NT2/D1 (cell line): ENCODE results near the gene ELOB.

Source experiments
- DNase-seq: peaks from one replicate; pipeline ENCODE4 v3.0.0-alpha.2; 2011; ENCODE audit warnings: low read depth, low spot score
- H3K27me3 ChIP-seq: 2 replicates; pipeline ENCODE4 v1.6.0; 2011; ENCODE audit warnings: mild to moderate bottlenecking; ENCODE audit not compliant: insufficient read length, insufficient read depth
- H3K36me3 ChIP-seq: 2 replicates; pipeline ENCODE4 v1.6.1; 2011; ENCODE audit warnings: mild to moderate bottlenecking, low read length, mixed read lengths; ENCODE audit not compliant: insufficient read depth, insufficient read length
- H3K4me1 ChIP-seq: 2 replicates; pipeline ENCODE4 v1.5.1; 2011; ENCODE audit not compliant: insufficient read depth, insufficient read length
- H3K4me3 ChIP-seq: 2 replicates; pipeline ENCODE4 v1.5.1; 2011; ENCODE audit warnings: low read depth; ENCODE audit not compliant: insufficient read length
- H3K9ac ChIP-seq: 2 replicates; pipeline ENCODE4 v1.6.0; 2011; ENCODE audit warnings: low read depth; ENCODE audit not compliant: insufficient read length
- H3K9me3 ChIP-seq: 2 replicates; pipeline ENCODE4 v1.5.1; 2011; ENCODE audit warnings: mild to moderate bottlenecking, low read length; ENCODE audit not compliant: insufficient read depth
- SUZ12 ChIP-seq: IDR thresholded peaks from 2 replicates; pipeline ENCODE4 v1.6.1; 2011; ENCODE audit not compliant: insufficient read length, insufficient read depth; ENCODE audit errors: extremely low read depth
- YY1 ChIP-seq: IDR thresholded peaks from 2 replicates; pipeline ENCODE4 v1.6.1; 2011; ENCODE audit not compliant: insufficient read length, insufficient read depth
- ZNF274 ChIP-seq: IDR thresholded peaks from 2 replicates; pipeline ENCODE4 v1.6.1; 2011; ENCODE audit warnings: mild to moderate bottlenecking, low read depth, low read length

The ELOB gene

DNA sequence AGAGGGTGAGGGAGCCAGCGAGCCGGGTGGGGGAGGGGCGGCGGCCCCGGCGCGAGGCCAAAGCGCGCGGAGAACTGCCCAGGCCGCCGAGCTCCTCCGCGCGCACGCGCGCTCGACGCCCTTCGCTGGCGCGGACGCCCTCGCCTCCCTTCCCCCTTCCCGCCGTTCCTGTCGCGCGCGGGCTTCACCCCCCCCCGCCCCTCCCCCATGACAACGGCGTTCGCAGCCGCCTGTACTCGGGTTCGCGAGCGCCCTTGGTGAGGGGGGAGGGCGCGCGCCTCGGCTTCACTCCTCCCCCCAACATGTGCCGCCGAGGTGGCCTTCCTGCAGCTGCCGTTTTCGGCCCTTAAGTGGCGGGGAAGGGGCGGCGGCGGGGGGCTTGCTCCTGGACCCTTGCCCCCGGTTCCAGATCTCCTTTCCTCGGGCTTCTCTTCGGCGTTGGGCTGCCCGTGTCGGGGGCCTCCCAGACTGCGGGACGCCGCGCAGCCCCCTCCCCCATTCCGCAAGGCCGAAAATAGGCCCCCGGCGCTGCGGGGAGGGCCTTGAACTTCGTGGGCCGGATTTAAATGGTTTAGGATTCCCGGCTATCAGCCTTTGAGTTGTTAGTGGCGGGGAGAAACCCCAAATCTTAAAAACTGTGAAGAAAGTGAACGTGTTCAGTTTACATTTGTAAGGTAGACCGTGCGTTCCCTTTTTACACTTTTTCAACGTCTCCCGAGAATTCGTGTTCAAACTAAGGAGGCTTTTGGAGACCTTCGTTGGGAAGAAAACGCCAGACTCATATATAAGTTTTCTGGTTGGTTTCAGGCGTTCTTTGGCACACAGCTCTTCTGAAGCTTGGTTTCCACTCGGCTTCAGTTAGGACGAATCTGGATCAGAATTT lies 24.0 kb downstream of the ELOB start:
- peak; percentile 50 for DNase-seq
- H3K27me3 ChIP-seq = no peaks in the 10 kb centered on the region
- peak overlapping the region; percentile 98 for H3K4me3 ChIP-seq
- no peaks in the 10 kb centered on the region for H3K9me3 ChIP-seq
- peak overlapping the region; percentile 100 for H3K9ac ChIP-seq
- peaks cover 61% of the 10 kb centered on the region for H3K36me3 ChIP-seq
- TF ChIP-seq ZNF274 (no peak), SUZ12 (no peak)
- peaks cover 8% of the 10 kb centered on the region for H3K4me1 ChIP-seq

DNA sequence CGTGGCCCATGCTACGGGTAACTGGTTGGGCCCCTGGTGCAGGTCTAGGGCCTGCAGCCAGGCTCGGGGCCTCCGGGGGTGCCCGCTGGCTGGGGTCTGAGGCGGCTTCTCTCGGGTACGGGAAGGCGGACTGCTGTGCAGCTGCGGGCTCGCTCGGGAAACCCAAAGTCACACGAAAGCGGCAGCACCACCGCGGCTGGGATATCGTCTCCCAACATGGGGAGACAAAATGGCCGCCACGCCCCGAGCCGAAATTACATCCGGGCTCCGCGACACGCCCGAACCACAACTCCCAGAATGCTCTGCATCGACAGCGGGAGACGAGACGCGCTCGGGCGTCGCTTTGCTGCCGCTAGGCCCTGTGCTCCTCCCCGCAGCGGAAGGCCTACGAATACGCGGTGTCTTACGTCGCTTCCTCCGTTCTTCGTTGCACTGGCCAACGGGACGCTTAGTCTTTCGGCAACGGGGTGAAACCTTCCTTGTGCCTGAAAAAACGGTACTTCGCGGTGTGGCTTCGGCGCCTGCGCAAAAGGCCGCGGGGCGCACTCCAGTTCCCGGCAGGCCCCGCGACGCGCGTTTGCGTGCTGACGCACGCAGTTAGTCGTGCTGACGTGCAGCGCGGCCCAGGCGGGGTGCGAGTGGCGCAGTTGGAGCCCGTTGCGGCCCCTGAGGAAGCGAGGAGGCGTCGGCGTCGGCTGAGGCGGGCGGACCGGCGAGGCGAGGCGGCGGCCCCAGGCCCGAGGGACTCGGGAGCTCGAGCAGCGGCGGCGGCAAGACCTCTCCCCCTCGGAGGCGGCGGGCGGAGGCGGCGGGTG lies 24.8 kb downstream of the ELOB start, which contains the start of gene SRRM2:
Gene SRRM2, plus strand, starts transcription at position 604 of the 815 bp plus-strand sequence. CDS start 3,727 bp downstream, outside the sequence.
- Histone ChIP-seq H3K27me3 (no peaks in the 10 kb centered on the region), H3K9me3 (no peaks in the 10 kb centered on the region), H3K4me1 (peaks cover 8% of the 10 kb centered on the region), H3K36me3 (peaks cover 53% of the 10 kb centered on the region), H3K9ac (peak within 1 kb of the TSS; percentile 100), H3K4me3 (peak within 1 kb of the TSS; percentile 98)
- TF ChIP-seq SUZ12 = no peak
- peak; percentile 94 for TF ChIP-seq YY1
- DNase-seq = peak; percentile 95

DNA sequence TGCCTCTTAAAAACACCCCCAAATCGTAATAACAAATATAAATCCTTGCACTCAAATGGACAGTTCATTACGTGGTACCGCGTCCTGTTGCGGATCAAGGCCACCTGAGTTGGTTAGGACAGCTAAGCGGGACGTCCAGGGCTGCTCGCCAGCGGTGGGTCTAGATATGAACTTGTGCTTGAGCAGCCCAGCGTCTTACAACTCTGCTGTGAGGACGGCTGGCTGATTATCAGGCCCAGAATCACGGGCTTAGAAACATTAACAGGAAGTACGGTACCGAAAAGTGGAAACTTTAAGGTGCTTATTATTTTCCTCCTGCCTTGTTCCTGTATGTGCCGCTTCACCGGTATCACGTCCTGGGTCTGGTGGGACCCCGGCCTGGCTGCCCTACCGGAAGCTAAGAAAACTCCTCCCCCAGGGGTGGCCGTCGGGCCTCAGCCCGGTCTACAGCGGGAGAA lies 25.5 kb downstream of the ELOB start:
- Histone ChIP-seq H3K4me1 (peaks cover 8% of the 10 kb centered on the region), H3K36me3 (peaks cover 46% of the 10 kb centered on the region), H3K27me3 (no peaks in the 10 kb centered on the region), H3K9ac (peak overlapping the region; percentile 100), H3K4me3 (peak overlapping the region; percentile 98), H3K9me3 (no peaks in the 10 kb centered on the region)
- DNase-seq = peak; percentile 70
- no peak for TF ChIP-seq YY1

DNA sequence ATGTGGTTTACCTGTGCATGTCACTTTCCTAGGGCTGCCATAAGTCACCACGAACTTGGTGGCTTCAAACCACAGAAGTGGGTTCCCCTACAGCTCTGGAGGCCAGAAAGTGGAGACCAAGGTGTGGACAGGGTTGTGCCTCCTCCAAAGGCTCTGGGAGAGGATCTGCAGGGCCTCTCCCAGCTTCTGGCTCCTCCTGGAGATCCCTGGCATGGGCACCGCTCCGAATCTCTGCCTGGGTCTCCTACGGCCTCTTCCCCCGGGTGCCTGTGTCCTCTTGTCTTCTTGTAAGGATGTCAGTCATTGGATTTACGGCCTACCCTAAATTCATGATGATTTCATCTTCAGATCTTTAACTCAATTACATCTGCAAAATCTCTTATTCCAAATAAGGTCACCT lies 27.1 kb downstream of the ELOB start:
- no peaks in the 10 kb centered on the region for H3K9me3 ChIP-seq

DNA sequence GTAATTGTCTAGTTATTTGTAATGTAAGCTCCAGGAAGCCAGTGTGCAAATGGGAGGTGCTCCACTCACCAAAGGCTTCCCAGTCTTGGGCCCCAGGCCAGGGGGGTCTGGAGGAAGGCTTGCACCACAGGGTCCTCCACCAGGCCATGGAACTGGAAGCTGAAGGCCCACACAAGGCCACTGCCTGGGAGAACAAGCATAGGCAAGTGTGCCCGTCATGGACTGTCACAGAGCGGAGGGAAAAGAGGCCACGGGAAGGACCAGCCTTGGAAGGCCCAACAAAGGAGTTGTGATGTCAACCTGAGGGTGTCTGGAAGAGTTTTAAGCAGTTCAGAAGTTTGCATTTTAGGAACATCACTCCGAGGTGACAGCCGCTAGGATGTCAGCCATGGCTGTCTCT lies 27.6 kb downstream of the ELOB start:
- DNase-seq = no peak
- Histone ChIP-seq H3K9ac (no peak overlapping the region), H3K4me3 (no peak overlapping the region), H3K36me3 (peaks cover 25% of the 10 kb centered on the region), H3K9me3 (no peaks in the 10 kb centered on the region), H3K27me3 (no peaks in the 10 kb centered on the region), H3K4me1 (peaks cover 3% of the 10 kb centered on the region)
- TF ChIP-seq YY1 = no peak
- no peak for TF ChIP-seq ZNF274
- TF ChIP-seq SUZ12 = no peak

More for the DNA sequence above, 27.1 kb downstream of the ELOB start:
- Histone ChIP-seq H3K9ac (no peak overlapping the region), H3K27me3 (no peaks in the 10 kb centered on the region), H3K4me1 (peaks cover 3% of the 10 kb centered on the region), H3K36me3 (peaks cover 30% of the 10 kb centered on the region), H3K4me3 (no peak overlapping the region)
- TF ChIP-seq ZNF274 (no peak), SUZ12 (no peak), YY1 (no peak)
- no peak for DNase-seq

DNA sequence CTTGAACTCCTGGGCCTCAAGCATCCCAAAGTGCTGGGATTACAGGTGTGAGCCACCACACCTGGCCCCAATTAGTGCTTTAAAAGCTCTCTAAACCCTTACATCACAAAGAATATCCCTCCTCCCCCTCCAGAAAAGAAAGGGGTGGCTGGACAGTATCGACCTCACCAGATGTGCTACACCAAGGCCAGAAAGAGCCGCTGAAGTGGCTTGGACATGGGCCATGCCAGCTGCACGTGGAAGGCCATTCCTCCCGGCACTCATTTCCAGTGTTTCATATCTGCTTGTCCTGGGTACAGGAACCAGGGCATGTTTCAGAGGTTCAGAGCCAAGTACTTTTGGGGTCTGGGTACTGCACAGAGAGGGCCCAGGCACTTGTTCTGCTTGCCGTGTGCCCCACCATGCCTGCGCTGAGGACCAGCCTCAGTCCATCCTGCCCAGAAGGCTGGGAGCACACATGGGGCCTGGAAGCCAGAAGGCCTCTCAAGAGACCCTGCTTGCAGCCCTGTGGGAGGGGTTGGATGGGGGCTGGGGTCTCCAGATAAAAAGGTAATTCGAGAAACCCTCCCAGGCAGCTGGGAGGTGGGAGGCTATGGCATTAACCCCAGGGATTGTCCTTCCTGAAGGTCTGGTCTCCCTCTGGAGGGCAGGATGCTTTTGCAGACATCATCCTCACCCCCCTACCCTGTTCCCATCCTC lies 28.2 kb downstream of the ELOB start:
- TF ChIP-seq SUZ12 = no peak
- no peak for TF ChIP-seq YY1
- no peak for TF ChIP-seq ZNF274
- peaks cover 21% of the 10 kb centered on the region for H3K36me3 ChIP-seq
- no peak overlapping the region for H3K9ac ChIP-seq
- H3K4me1 ChIP-seq = peaks cover 3% of the 10 kb centered on the region
- H3K4me3 ChIP-seq = no peak overlapping the region
- H3K9me3 ChIP-seq = no peaks in the 10 kb centered on the region
- H3K27me3 ChIP-seq = no peaks in the 10 kb centered on the region
- no peak for DNase-seq

DNA sequence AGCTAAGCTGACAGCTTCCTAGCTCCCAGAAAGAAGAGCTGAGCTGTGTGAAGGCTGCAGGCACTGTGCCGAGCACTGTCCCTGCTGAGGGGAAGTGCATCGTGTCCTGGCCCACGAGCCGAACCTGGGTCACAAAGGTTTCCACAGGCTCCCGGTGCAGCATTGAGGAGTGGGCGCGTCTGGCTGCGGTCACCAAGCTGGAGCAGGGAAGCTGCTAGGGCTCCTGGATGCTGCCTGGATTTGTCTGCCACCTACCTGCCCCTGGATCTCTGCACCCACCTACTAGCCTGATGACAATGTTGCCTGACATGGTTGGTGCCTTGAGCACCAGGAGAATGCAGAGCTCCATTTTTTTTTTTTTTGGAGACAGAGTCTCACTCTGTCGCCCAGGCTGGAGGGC lies 31.1 kb downstream of the ELOB start:
- H3K27me3 ChIP-seq = no peaks in the 10 kb centered on the region
- H3K4me1 ChIP-seq = peaks cover 3% of the 10 kb centered on the region
- H3K9me3 ChIP-seq = no peaks in the 10 kb centered on the region
- no peak overlapping the region for H3K9ac ChIP-seq
- no peak for DNase-seq
- peaks cover 15% of the 10 kb centered on the region for H3K36me3 ChIP-seq
- no peak for TF ChIP-seq SUZ12
- TF ChIP-seq YY1 = no peak
- TF ChIP-seq ZNF274 = no peak
- H3K4me3 ChIP-seq = no peak overlapping the region
